Stimulated activated CD8-positive, alpha-beta memory T cell treated with anti-CD3 and anti-CD28 coated beads, Interleukin-15, amount 100 ng/mL, for 1 hour (primary cell): ENCODE data around the gene DDX41.

Experiments
- DNase-seq: peaks from one replicate; pipeline ENCODE4 v3.0.0-alpha.2; 2020; ENCODE audit warnings: low read depth

The DDX41 gene

GRCh38 chr5:177468685-177469628 is 47.8 kb downstream of the DDX41 start:
- DNase-seq = no peak

DNA sequence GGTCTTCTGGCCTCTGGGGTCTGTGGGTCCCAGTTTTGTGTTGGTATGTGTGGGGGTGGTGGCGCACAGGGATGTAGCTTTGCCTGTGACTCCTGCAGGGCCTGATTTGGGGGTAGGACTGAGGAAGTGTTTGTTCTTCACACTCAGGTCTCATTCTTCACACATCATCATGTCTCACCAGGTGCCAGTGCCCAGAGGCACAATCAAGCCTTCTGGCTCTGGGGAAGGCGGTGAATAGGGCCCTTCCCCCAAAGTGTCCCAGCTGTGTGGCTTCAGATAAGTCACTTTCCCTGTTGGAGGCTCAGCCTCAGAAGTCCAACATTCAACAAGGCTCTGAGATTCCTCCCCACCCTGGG is 48.5 kb downstream of the DDX41 start:
- no peak for DNase-seq

GRCh38 chr5:177467436-177467835 is 49.3 kb downstream of the DDX41 start:
- no peak for DNase-seq

DNA sequence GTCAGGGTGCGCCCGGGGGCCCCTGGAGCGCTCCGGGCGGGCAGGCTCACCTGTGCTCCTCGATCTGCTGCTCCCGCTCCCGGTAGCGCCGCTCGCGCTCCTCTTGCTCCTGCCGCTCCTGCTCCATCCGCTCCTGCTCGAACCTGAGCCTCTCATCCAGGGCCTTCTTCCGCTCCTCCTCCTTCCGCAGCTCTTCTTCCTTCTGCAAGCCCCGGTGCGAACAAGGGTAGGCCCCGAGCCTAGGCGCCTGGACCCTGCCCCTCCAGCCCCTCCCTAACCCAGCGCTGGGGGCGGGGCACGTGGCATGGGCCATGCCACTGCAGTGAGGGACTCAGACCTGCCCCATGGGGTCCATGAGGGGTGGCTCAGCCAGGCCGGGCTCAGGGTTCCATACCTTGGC is 49.9 kb downstream of the DDX41 start:
- DNase-seq = no peak

GRCh38 chr5:177465044-177465443 is 51.7 kb downstream of the DDX41 start:
- no peak for DNase-seq

DNA sequence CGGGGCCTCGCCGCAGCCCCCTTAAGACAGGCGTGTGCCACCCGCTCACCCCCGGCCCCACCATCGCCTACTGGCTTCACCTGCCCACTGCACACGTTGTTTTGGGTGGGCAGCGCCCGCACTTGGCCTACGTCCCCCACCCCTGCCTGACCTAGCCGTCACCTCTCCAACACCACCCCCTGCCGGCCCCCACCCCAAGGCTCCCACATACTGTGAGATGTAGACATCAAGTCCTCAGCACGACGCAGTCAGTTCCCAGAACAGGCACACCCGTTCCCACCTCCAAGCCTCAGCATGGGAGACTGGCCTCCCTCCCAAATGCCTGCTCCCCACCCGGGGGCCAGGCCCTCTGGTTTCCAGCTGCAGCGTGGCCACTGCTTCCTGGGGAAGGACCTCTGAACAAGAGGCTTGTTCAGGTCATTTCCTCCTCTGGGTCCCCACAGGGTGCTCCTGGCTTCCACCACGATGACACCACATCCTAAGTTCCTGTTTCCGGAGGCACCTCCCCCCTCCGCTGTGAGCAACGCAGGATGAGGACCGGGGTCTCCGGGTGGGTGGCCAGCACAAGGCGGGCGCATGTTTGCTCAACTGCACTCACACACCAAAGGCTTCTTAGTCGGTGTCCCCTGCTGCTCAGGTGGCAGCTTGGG is 54.6 kb downstream of the DDX41 start:
- DNase-seq = no peak
